SK-MEL-5 (cell line): ENCODE results near the gene CHDH. TPM values are rescaled to one million over a fixed set of nuclear protein-coding genes. Genes with fewer than 3 reads are reported as not detected.

ENCODE experiments used
- DNase-seq: peaks from one replicate; pipeline ENCODE4 v3.0.0-alpha.2; 2016; ENCODE audit warnings: low read depth, low spot score
- in situ Hi-C: cut with HindIII; loops from 2 replicates; pipeline ENCODE4 v1.10.0; 2016; ENCODE audit warnings: low sequenced_read_pairs, high pct_unique_total_duplicates, low pct_unique_long_range_greater_than_20kb
- total RNA-seq: library from RNA; depleted of rRNA; stranded (reverse); fragments of >200 nt; shearing (Covaris generic); gene quantifications from 2 replicates; pipeline ENCODE4 v1.2.3, GENCODE V29; 2014

CHDH gene
- total RNA-seq, 1 experiment from 2014 or later, result 0.03 TPM

- no peak for DNase-seq
- in situ Hi-C loops, result no loop called here
Observed at GRCh38 chr3:53787016-53787415, 59.2 kb downstream of the CHDH start.

GRCh38 chr3:53780806-53781205 is 65.4 kb downstream of the CHDH start:
- in situ Hi-C loops, result no loop called here

GRCh38 chr3:53780171-53780570 is 66.0 kb downstream of the CHDH start:
- no peak for DNase-seq
- in situ Hi-C loops, result no loop called here

More at GRCh38 chr3:53780806-53781205, 65.4 kb downstream of the CHDH start:
- DNase-seq, result no peak

- in situ Hi-C loops, result no loop called here
- no peak for DNase-seq
Observed at GRCh38 chr3:53778153-53778552, 68.1 kb downstream of the CHDH start.

GRCh38 chr3:53777468-53777867 is 68.8 kb downstream of the CHDH start:
- DNase-seq, result no peak
- in situ Hi-C loops, result no loop called here

GRCh38 chr3:53776494-53777101 is 69.6 kb downstream of the CHDH start:
- DNase-seq, result no peak
- in situ Hi-C loops, result no loop called here

- in situ Hi-C loops, result no loop called here
- DNase-seq, result no peak
Observed at GRCh38 chr3:53775834-53776251, 70.4 kb downstream of the CHDH start.

- no peak for DNase-seq
- in situ Hi-C loops, result no loop called here
Observed at GRCh38 chr3:53775018-53775417, 71.2 kb downstream of the CHDH start.

GRCh38 chr3:53774414-53774813 is 71.8 kb downstream of the CHDH start:
- DNase-seq, result no peak
- in situ Hi-C loops, result no loop called here

GRCh38 chr3:53773611-53774368 is 72.4 kb downstream of the CHDH start:
- in situ Hi-C loops, result no loop called here
- DNase-seq, result peak; percentile 49

- no peak for DNase-seq
- in situ Hi-C loops, result no loop called here
Observed at GRCh38 chr3:53773021-53773436, 73.2 kb downstream of the CHDH start.

- in situ Hi-C loops, result no loop called here
- no peak for DNase-seq
Observed at GRCh38 chr3:53772562-53772961, 73.7 kb downstream of the CHDH start.

- in situ Hi-C loops, result no loop called here
- no peak for DNase-seq
Observed at GRCh38 chr3:53768478-53769459, 77.5 kb downstream of the CHDH start.

GRCh38 chr3:53766706-53767105 is 79.5 kb downstream of the CHDH start:
- in situ Hi-C loops, result no loop called here

GRCh38 chr3:53765753-53766152 is 80.5 kb downstream of the CHDH start:
- in situ Hi-C loops, result no loop called here
- DNase-seq, result no peak

More at GRCh38 chr3:53766706-53767105, 79.5 kb downstream of the CHDH start:
- DNase-seq, result no peak

- in situ Hi-C loops, result no loop called here
- DNase-seq, result no peak
Observed at GRCh38 chr3:53764026-53764775, 82.0 kb downstream of the CHDH start.

- in situ Hi-C loops, result no loop called here
Observed at GRCh38 chr3:53763353-53763752, 82.9 kb downstream of the CHDH start.

More at GRCh38 chr3:53763353-53763752, 82.9 kb downstream of the CHDH start:
- no peak for DNase-seq
